K562 (cell line): ENCODE data around the gene ICE2. TPM values are rescaled to one million over a fixed set of nuclear protein-coding genes. Genes with fewer than 3 reads are reported as not detected.

ENCODE experiments used
- ATAC-seq: fragments of 200-7000 bp; cut with Tn5 transposase; 3 replicates; pipeline ENCODE4 v1.9.1; 2020; ENCODE audit warnings: moderate library complexity
- BruUV-seq: library from RNA; stranded (reverse); fragments of 400-500 nt; replicated peaks from 2 replicates; lab custom pipeline; 2021; lab: Mats Ljungman, UMichigan
- CTCF ChIA-PET: fragments of 300-600 bp; formaldehyde crosslinking; extraction: SDS; loops from one replicate; lab custom pipeline; 2021; ENCODE audit warnings: low intra/inter-chr PET ratio; lab: Yijun Ruan, JAX
- POLR2A ChIA-PET: fragments of 300-600, 350-650 bp; sonication (Branson Sonifier 250); formaldehyde crosslinking; extraction: SDS; loops from one replicate; lab custom pipeline; 2021; ENCODE audit warnings: antibody characterized with exemption, inconsistent platforms; lab: Yijun Ruan, JAX
- DNase-seq, 4 experiments: peaks; one replicate each; pipeline versions ENCODE4 v3.0.0 to v3.0.0-alpha.2; 2011 to 2018; ENCODE audit warnings: low spot score in 3 of 4, mixed read lengths in 3 of 4; ENCODE audit errors: extremely low read depth in 1 of 4
- FAIRE-seq: peaks from 2 replicates; lab custom pipeline; 2011; peaks lifted over from hg19 to GRCh38; lab: Jason Lieb, UNC
- H2AFZ ChIP-seq: 2 replicates; pipeline ENCODE4 v1.6.0; 2011; ENCODE audit warnings: low read depth, low read length, control low read depth, inconsistent platforms
- H3K27ac ChIP-seq: fragments of 200-600 bp; 3 replicates; pipeline ENCODE4 v1.8.0; 2011; ENCODE audit warnings: low read depth, mild to moderate bottlenecking, control low read depth, inconsistent platforms, low read length, moderate library complexity, mixed read lengths; ENCODE audit errors: extremely low read depth
- H3K27me3 ChIP-seq, 2 experiments: fragments of 300-600 bp in 1 of 2; 2 replicates in 1 of 2; 3 replicates in 1 of 2; pipeline versions ENCODE4 v1.6.0 to v1.8.0; 2011; ENCODE audit warnings: inconsistent platforms in 2 of 2, low read length in 2 of 2, mild to moderate bottlenecking in 1 of 2, mixed read lengths in 1 of 2, moderate library complexity in 1 of 2; ENCODE audit not compliant: control insufficient read depth in 2 of 2, insufficient read depth in 2 of 2
- H3K36me3 ChIP-seq: fragments of 300-600 bp; 3 replicates; pipeline ENCODE4 v1.8.0; 2011; ENCODE audit warnings: mild to moderate bottlenecking, low read length, inconsistent platforms; ENCODE audit not compliant: control insufficient read depth, insufficient read depth
- H3K4me1 ChIP-seq, 2 experiments: fragments of 200-600 bp in 1 of 2; replicated peaks in 1 of 2; 2 replicates in 1 of 2; 3 replicates in 1 of 2; pipeline versions ENCODE4 v1.5.1 to v1.8.0; 2011; ENCODE audit warnings: inconsistent platforms in 2 of 2, low read length in 2 of 2, mild to moderate bottlenecking in 1 of 2, mixed read lengths in 1 of 2, moderate library complexity in 1 of 2; ENCODE audit not compliant: control insufficient read depth in 2 of 2, insufficient read depth in 2 of 2
- H3K4me2 ChIP-seq: 2 replicates; pipeline ENCODE4 v1.6.1; 2011; ENCODE audit warnings: low read length, control low read depth, inconsistent platforms, mixed read lengths; ENCODE audit not compliant: insufficient read depth
- H3K4me3 ChIP-seq: fragments of 200-600 bp; sonication (generic), shearing (Covaris generic); 2 replicates; pipeline ENCODE4 v1.5.1; 2016; ENCODE audit warnings: control low read depth, inconsistent platforms
- H3K79me2 ChIP-seq: fragments of 200-600 bp; 3 replicates; pipeline ENCODE4 v1.8.0; 2011; ENCODE audit warnings: low read length, inconsistent platforms; ENCODE audit not compliant: control insufficient read depth, insufficient read depth
- H3K9ac ChIP-seq, 2 experiments: 2 replicates each; pipeline versions ENCODE4 v1.6.0 to v1.6.1; 2011; ENCODE audit warnings: low read depth in 2 of 2, low read length in 2 of 2, control low read depth in 1 of 2, inconsistent platforms in 1 of 2, mild to moderate bottlenecking in 1 of 2, mixed read lengths in 1 of 2; ENCODE audit not compliant: insufficient read depth in 1 of 2
- H3K9me1 ChIP-seq: one replicate; pipeline ENCODE4 v1.6.0; 2011; ENCODE audit warnings: inconsistent platforms, mild to moderate bottlenecking, low read length, moderate library complexity; ENCODE audit not compliant: control insufficient read depth, insufficient read depth
- H3K9me3 ChIP-seq: replicated peaks from 2 replicates; pipeline ENCODE4 v1.5.1; 2011; ENCODE audit warnings: low read depth, low read length, inconsistent platforms; ENCODE audit not compliant: control insufficient read depth, insufficient read depth
- H4K20me1 ChIP-seq: replicated peaks from 2 replicates; pipeline ENCODE4 v1.6.1; 2011; ENCODE audit warnings: low read length, inconsistent platforms, mixed read lengths; ENCODE audit not compliant: control insufficient read depth, insufficient read depth
- ARNT ChIP-seq, 2 experiments: fragments of 450-650 bp; IDR thresholded peaks; 2 replicates each; pipeline ENCODE4 v1.6.1; 2016; ENCODE audit warnings: mild to moderate bottlenecking in 1 of 2
- BRD9 ChIP-seq: fragments of 450-650 bp; IDR thresholded peaks from 2 replicates; pipeline ENCODE4 v1.6.1; 2018; ENCODE audit warnings: low read depth; ENCODE audit not compliant: partially characterized antibody
- CHD2 ChIP-seq: IDR thresholded peaks from 2 replicates; pipeline ENCODE4 v1.6.1; 2011; ENCODE audit warnings: low read depth, low read length
- MYBL2 ChIP-seq, 2 experiments: fragments of 450-650 bp in 1 of 2; sonication (generic) in 1 of 2; formaldehyde crosslinking in 1 of 2; IDR thresholded peaks; 2 replicates each; pipeline versions ENCODE4 v1.6.1 to v1.8.1; 2017 to 2022; ENCODE audit warnings: borderline replicate concordance in 1 of 2, inconsistent platforms in 1 of 2, low read depth in 1 of 2, mild to moderate bottlenecking in 1 of 2, missing genetic modification reagents in 1 of 2, moderate library complexity in 1 of 2
- PHB ChIP-seq: fragments of 250-450 bp; sonication (Bioruptor Pico); IDR thresholded peaks from 2 replicates; pipeline ENCODE4 v1.5.0; 2021
- PURB ChIP-seq: sonication (generic); formaldehyde crosslinking; IDR thresholded peaks from 2 replicates; pipeline ENCODE4 v1.9.0; 2021; ENCODE audit warnings: low read depth, mild to moderate bottlenecking, missing genetic modification reagents
- RNF219 ChIP-seq: fragments of 250-450 bp; sonication (Bioruptor Pico); IDR thresholded peaks from 2 replicates; pipeline ENCODE4 v1.5.0; 2022; ENCODE audit warnings: mild to moderate bottlenecking
- SETDB1 ChIP-seq: IDR thresholded peaks from one replicate; pipeline ENCODE4 v1.6.1; 2012; ENCODE audit warnings: low read length, control low read depth, inconsistent platforms
- USF1 ChIP-seq: sonication (generic); formaldehyde crosslinking; IDR thresholded peaks from 2 replicates; pipeline ENCODE4 v1.9.0; 2022; ENCODE audit warnings: mild to moderate bottlenecking, missing genetic modification reagents
- ZKSCAN1 ChIP-seq: fragments of 150-350 bp; IDR thresholded peaks from 2 replicates; pipeline ENCODE4 v1.6.1; 2016; ENCODE audit warnings: low read depth, low read length
- ZNF165 ChIP-seq: fragments of 250-450 bp; sonication (Bioruptor Pico); IDR thresholded peaks from 2 replicates; pipeline ENCODE4 v1.4.0; 2020; ENCODE audit warnings: borderline replicate concordance
- WGBS: fragments of 100-300 bp; shearing (Covaris generic); methylation state at CpG from one replicate; pipeline ENCODE4 v1.1.6; 2016; ENCODE audit warnings: low coverage, mixed read lengths; ENCODE audit not compliant: insufficient coverage; ENCODE audit errors: missing lambda C conversion rate; 5-methylcytosine and 5-hydroxymethylcytosine counted together
- in situ Hi-C: fragments of 300-500 bp; cut with MboI; formaldehyde crosslinking; loops from 4 replicates; pipeline ENCODE4 v1.15.0; 2018; ENCODE audit warnings: inconsistent platforms, mixed read lengths
- intact Hi-C: fragments of 100-400 bp; cut with micrococcal nuclease; formaldehyde crosslinking; loops from 2 replicates; pipeline ENCODE4 v1.14.2; 2022
- polyA plus RNA-seq, 8 experiments: library from polyadenylated mRNA; depleted of rRNA in 4 of 8; stranded (reverse) in 5 of 8; unstranded in 3 of 8; fragments of >200 nt; fragmentation: Nextera tagmentation in 2 of 8; fragmentation: Illumina TruSeq in 1 of 8; extraction: Ambion mirVana in 2 of 8; extraction: Trizol in 1 of 8; gene quantifications; 2 replicates each; pipeline versions ENCODE4 v1.2.1 to v1.2.3, GENCODE V29; 2011 to 2014; ENCODE audit warnings: inconsistent platforms in 1 of 8, missing spikeins in 1 of 8
- total RNA-seq, 7 experiments: library from RNA; depleted of rRNA in 6 of 7; stranded (reverse); fragments of >200 nt in 6 of 7; fragmentation: Illumina TruSeq in 2 of 7; extraction: Trizol in 2 of 7; gene quantifications; 2 replicates each; pipeline versions ENCODE4 v1.2.1 to v1.2.3, GENCODE V29; 2011 to 2021; ENCODE audit warnings: low replicate concordance in 1 of 7
- TF ChIP-seq, protein P1 (sequence below), 2 experiments: IDR thresholded peaks in 1 of 2; conservative IDR thresholded peaks in 1 of 2; 2 replicates each; pipeline ENCODE4 v1.6.1; 2016; ENCODE audit warnings: low read depth in 2 of 2, mild to moderate bottlenecking in 1 of 2, missing compliant biosample characterization in 1 of 2, missing genetic modification characterization in 1 of 2, moderate library complexity in 1 of 2
- TF ChIP-seq, protein P2 (sequence below): fragments of 200-400 bp; formaldehyde crosslinking; IDR thresholded peaks from 2 replicates; pipeline ENCODE4 v1.6.1; 2017; ENCODE audit warnings: mild to moderate bottlenecking, low read depth, low read length, moderate library complexity

Gene ICE2
- total and polyA plus RNA-seq, 9 of the 15 experiments (the other 6 are each of a cell fraction or from before 2014, with no cell fraction given), result 21.8 to 87.9 (median 58.1) TPM

GRCh38 chr15:60464836-60465630 is 13.9 kb downstream of the ICE2 start:
- WGBS, result 82% methylated on average over 7 of the region's 7 CpGs
- H3K4me3 ChIP-seq, result no peak overlapping the region
- no peaks in the 10 kb centered on the region for H3K9me1 ChIP-seq
- no peaks in the 10 kb centered on the region for H3K4me1 ChIP-seq
- BruUV-seq, result no TSS peak
- FAIRE-seq, result no peak
- in situ Hi-C loops (no loop called here), intact Hi-C loops (no loop called here)
- DNase-seq, result no peak
- H3K36me3 ChIP-seq, result peaks cover 86% of the 10 kb centered on the region
- POLR2A ChIA-PET, result interaction anchor here (0.7 to 1.7 kb wide), 6 partner anchors 8 to 40 kb away, joined by 3 to 5 read pairs (median 4); no protein-coding TSS in a partner anchor
- no peak overlapping the region for H3K27ac ChIP-seq
- no peak overlapping the region for H3K4me2 ChIP-seq
- CTCF ChIA-PET, result no interaction called here
- peaks cover 7% of the 10 kb centered on the region; the same call in 2 of the 3 replicates for H3K79me2 ChIP-seq
- H3K9ac ChIP-seq, result no peak overlapping the region
- ATAC-seq, result no peak
- H4K20me1 ChIP-seq, result no peaks in the 10 kb centered on the region
- no peaks in the 10 kb centered on the region for H3K9me3 ChIP-seq
- H3K27me3 ChIP-seq, result no peaks in the 10 kb centered on the region
- H2AFZ ChIP-seq, result no peak overlapping the region
- TF ChIP-seq PURB (no peak), SETDB1 (no peak), PHB (CRISPR knock-in tag) (no peak), BRD9 (no peak), ZNF165 (CRISPR knock-in tag) (no peak), CHD2 (no peak), ZKSCAN1 (no peak), MYBL2 (IDR thresholded peaks at IDR 0.05; ENCODE audit: low read depth) (no peak), MYBL2 (CRISPR knock-in tag; IDR thresholded peaks at IDR 0.05; ENCODE audit: borderline replicate concordance) (no peak), ARNT (IDR thresholded peaks at IDR 0.05) (no peak), USF1 (CRISPR knock-in tag) (no peak), RNF219 (CRISPR knock-in tag) (no peak)
- TF ChIP-seq, protein P1, sequence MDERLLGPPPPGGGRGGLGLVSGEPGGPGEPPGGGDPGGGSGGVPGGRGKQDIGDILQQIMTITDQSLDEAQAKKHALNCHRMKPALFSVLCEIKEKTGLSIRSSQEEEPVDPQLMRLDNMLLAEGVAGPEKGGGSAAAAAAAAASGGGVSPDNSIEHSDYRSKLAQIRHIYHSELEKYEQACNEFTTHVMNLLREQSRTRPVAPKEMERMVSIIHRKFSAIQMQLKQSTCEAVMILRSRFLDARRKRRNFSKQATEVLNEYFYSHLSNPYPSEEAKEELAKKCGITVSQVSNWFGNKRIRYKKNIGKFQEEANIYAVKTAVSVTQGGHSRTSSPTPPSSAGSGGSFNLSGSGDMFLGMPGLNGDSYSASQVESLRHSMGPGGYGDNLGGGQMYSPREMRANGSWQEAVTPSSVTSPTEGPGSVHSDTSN (CRISPR knock-in tag; IDR thresholded peaks at IDR 0.05; ENCODE audit: low read depth), result no peak
- TF ChIP-seq, protein P1 (tag; conservative IDR thresholded peaks at IDR 0.05; ENCODE audit: low read depth), result no peak
- TF ChIP-seq, protein P2, sequence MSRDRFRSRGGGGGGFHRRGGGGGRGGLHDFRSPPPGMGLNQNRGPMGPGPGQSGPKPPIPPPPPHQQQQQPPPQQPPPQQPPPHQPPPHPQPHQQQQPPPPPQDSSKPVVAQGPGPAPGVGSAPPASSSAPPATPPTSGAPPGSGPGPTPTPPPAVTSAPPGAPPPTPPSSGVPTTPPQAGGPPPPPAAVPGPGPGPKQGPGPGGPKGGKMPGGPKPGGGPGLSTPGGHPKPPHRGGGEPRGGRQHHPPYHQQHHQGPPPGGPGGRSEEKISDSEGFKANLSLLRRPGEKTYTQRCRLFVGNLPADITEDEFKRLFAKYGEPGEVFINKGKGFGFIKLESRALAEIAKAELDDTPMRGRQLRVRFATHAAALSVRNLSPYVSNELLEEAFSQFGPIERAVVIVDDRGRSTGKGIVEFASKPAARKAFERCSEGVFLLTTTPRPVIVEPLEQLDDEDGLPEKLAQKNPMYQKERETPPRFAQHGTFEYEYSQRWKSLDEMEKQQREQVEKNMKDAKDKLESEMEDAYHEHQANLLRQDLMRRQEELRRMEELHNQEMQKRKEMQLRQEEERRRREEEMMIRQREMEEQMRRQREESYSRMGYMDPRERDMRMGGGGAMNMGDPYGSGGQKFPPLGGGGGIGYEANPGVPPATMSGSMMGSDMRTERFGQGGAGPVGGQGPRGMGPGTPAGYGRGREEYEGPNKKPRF, result no peak
